SH-SY5Y (cell line): ENCODE data around the gene KASH5.
A peak's percentile ranks its signal among the peaks of the same experiment; 100 is the strongest.

Source experiments
- GATA2 ChIP-seq: IDR thresholded peaks from 2 replicates; pipeline ENCODE4 v1.6.1; 2011; ENCODE audit warnings: mild to moderate bottlenecking, low read depth, low read length
- GATA3 ChIP-seq: IDR thresholded peaks from 2 replicates; pipeline ENCODE4 v1.6.1; 2011; ENCODE audit warnings: low read depth, mild to moderate bottlenecking, low read length, moderate library complexity

- TF ChIP-seq GATA2 (peak; percentile 48), GATA3 (no peak)
Observed at GRCh38 chr19:49451430-49452181, 63.6 kb downstream of the KASH5 start, which contains the start of gene PIH1D1.
